ENCODE measurements around the gene PRSS57.
"Not testable (repeated sequence)": the region's sequence is repeated elsewhere in the genome, so short reads cannot be mapped to it uniquely, and the experiment has no call there.

Gene PRSS57

DNA sequence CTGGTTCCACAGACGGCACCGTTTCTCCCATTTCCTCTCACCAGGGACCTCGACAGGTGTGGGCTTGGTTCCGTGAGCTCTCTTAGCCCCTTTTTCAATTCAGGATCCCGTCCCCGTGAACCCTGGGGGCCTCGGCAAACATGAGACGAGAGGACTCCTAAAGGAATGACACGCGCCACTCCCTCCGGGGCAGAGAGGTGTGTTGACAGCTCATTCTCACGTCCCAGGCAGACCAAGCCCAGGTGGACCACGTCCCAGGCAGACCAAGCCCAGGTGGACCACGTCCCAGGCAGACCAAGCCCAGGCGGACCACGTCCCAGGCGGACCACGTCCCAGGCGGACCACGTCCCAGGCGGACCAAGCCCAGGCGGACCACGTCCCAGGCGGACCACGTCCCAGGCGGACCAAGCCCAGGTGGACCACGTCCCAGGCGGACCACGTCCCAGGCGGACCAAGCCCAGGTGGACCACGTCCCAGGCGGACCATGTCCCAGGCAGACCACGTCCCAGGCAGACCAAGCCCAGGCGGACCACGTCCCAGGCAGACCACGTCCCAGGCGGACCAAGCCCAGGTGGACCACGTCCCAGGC, 28.2 kb downstream of the PRSS57 start:
- DNase-seq: not testable (repeated sequence)

DNA sequence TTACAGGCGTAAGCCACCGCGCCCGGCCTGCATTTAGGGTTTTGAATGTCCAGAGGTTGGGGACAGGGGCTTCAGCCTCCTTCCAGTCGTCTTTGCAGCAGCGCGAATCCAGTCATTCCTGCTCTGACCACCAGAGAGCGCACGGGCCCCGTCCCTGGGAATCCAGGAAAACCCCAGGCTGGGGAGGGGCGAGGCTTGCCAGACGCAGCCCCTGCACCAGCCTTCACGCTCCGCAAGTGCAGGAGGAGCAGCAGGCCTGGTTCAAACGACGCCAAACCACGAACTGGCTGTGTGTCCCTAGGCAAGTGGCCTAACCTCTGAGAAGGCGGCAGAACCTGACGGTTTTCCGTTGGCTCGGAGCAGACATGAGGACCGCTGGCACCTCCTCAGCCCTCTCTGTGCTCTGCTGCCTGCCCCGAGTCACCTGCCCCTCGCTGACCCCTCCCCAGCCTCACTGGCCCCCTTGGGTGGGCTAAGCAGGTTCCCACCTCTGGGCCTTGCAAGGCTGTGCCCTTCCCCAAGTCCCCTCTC, 30.3 kb downstream of the PRSS57 start:
- DNase-seq: peak; percentile 52 to 83 (median 76)

DNA sequence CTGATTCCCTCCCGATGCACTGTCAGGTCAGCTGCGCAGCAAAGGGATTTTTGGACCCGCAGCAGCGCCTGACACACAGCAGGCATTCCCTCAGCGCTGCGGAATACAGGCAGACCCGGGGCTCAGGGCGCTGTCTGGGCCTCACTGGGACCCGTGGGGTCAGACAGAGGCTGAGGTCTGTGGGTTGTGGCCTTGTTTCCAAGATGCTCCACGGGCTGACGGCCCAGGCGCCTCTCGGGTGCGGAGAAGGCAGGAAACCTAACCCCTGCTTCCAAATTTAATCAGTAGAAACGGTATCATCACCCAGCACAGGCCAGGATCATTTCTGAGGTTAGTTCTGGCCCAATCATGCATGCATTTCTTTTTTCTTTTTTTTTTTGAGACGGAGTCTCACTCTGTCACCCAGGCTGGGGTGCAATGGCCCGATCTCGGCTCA, 31.6 kb downstream of the PRSS57 start:
- no peak for DNase-seq

DNA sequence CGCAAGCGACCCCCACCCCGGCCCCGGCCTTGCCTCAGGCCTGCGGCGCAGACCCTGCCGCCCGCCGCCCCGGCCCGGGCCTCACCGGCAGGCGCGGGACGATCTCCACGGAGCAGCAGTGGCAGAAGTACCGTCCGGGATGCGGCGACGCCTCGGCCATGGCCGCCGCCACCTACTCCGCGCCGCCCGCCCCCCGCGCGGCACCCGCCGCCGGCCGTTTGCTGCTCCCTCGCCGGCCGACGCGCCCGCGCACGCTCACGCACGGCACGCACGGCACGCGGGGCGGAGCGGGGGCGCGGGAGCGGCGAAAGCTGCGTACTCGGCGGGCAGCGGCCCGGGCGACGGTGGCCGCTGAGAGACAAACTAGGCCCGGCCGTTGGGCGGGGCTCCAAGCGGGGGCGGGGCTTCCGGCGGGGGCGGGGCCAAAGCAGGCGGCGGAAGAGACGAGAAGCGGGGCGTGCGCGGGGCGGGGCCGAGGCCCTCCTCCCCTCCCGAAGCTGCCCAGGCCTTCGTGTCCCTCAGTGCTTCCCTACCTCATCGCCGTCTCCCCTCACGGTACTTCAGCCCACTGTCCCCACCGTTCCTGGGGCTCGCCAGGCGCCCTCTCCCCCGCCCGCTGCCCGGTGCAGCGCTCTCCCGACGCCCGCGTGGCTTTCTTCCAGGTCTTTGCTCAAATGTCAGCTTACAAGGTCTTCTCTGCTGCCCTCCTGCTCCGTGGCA, 32.1 kb downstream of the PRSS57 start, which contains the start of gene RNF126:
RNF126 (minus strand) TSS at position 253 of the 720 bp plus-strand sequence; CDS start at position 160, 93 bp downstream.
- peak; percentile 81 to 96 (median 91) for DNase-seq

DNA sequence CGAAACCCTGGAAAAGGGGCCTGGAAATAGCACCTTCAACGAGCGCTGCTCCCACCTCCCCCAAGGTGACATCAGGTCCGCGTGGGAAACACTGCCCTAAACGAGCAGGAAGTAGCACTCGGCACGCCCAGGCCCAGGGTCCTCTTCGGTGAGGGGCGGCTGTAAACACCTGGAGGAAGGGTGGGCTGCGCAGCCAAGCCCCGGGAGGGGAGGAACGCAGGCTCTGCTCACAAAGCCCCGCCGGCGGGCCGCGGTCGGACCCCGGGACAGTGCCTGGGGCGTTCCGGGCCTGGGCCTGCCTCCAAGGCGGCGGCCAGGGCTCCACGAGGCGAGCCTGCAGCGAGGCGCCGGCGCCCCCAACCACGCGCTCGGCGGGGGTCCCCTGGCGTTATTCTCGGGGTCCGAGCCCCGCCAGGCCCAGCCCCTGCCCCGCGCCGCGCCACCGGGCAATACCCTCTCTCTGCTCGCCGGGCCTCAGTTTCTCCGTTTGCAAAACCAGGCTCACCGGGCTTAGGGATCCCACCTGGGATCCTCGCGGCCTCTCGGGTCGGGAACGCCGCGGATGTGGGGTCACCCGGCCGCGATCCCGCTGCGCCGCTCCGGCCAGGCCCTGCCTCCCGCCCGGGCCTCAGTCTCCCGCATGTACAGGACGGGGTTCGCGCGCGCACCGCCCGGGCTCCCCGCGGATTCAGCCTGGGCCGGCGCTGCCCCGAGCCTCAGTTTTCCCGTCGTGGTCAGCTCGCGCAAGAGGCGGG, 32.9 kb downstream of the PRSS57 start:
- DNase-seq: peak; percentile 46 to 71 (median 60)

DNA sequence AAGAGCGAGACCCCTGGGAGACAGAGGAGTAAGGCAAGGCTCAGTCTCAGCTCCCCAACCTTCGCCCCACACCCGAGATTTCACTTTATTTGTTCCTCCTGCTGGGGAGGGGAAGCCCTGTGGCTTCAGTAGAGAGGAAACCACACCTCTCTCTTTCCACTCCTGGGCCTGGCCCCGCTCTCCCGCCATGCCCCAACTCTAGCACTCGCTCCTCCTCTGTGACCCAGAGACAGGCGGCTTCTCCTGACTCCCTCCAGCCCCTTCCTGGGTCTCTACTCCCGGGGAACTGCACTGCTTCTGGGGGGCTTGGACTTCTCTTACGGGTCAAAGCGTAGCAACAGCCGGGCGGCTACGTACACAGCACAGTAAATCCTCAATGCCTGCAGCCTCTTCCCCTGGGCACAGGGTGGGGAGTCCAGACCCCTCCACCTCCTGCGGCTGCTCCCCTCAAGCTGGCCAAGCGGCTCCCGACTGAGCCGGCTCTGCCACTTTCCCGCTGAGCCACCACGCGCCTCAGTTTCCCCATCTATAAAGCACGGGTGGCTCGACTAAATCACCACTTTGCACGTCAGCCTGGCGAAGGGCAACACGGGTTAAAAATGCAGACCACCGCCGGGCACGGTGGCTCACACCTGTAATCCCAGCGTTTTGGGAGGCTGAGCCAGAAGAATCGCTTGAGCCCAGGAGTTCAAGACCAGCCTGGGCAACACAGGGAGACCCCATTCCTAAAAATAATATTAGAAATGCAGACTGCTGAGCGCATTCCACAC, 33.6 kb downstream of the PRSS57 start:
- peak; percentile 47 to 72 (median 58) for DNase-seq

DNA sequence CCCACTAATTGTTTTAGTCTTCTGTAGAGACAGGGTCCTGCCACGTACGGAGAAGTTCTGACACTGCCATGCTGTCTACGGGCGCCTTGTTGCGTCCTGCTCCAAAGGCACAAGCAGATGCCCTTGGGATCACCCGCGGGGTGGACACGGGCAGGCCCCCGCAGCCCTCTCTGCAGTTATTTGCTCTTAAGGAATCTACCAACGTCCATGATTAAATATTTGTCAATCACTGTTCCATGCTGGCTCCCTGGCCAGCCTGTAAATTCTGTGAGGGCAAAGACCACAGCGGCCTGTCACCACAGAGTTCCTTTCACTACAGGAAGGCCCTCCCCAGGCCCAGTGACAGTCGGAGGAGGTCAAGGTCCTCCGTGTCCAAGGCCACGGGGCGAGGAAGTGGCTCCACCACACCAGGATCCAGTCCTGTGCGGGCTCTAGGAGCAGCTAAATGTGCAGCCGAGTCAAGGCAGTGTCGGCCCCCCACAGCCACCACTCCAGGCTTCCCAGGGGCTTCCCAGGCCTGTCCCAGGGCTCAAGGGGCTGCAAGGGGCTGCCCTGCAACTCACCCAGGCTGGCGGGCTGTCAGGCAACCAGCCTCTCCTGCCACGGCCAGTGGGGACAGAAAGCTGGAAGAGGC, 34.3 kb downstream of the PRSS57 start:
- no peak for DNase-seq

DNA sequence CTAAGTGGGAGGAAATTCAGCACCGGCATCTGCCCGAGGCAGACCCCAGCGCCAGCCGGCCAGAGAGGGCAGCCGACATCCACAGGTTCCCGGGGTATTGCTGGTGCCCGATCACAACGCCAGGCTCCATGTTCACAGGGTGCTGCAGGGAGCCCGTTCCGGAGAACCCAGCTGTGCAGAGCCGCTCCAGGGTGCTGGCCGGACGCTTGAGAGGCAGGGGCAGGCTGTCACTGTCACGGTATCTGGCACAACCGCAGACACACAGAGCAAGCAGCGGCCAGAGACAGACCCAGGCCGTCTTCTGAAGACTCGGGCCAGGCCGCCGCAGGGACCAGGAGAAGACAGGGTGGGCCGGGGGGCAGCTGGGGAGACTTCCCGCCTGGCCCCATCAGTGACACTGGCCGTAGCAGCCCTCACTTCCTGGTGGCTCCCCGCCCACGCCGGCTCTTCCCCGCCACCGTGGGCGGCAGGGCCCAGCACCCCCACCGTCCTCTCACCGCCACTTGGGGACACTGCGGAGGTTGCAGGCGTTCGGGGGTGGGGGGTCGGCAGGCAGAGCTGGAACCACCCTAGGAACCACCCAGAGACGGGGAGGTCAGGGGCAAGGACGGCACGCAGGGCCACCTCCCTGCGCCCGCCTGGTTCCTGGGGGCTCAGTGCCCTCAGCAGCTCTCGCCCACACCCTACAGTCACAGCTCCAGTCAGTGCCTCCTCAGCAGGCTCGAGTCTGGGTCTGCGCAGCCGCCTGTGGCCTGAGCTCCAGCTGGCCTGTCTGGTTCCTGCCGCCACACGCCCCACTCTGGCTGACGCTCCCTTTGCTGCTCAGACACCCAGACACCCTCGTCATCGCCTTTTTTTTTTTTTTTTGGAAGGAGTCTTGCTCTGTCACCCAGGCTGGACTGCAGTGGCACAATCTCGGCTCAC, 36.1 kb downstream of the PRSS57 start:
- DNase-seq: no peak

DNA sequence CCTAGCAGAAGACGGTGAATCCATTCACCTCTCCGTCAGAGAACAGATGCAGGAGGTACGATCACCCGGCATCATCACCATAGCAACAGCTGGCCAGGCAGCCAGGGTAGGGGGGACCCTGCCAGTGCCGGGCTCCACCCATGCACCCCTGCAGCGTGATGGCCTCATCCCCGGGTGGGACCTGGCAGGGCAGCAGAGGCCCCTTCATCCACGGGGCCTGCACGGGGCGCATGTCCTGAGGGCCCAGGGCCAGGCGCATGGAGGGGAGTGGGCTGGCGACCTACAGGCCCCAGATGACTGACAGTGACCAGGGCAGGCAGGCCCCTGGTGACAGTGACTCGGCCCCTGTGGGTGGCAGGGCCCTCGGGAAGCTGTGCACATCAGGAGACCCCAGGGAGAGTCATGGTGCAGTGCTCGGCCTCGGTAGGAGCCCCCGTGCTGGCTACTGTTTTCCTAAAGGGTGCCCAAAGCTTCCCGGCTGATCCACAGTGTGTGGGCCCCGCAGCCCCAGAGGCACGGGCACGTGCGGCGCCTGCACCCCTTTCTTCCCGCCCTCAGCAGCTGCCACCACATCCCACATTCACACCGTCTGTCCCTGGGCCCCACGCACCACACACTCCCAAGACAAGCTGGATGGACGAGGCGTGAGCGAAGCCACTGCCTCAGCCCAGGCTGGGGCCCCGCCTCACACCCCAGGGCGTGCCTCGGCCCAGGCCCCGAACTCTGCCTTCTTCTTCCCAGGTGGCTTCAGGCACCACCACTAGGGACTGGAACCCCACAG, 37.0 kb downstream of the PRSS57 start:
- DNase-seq: no peak

DNA sequence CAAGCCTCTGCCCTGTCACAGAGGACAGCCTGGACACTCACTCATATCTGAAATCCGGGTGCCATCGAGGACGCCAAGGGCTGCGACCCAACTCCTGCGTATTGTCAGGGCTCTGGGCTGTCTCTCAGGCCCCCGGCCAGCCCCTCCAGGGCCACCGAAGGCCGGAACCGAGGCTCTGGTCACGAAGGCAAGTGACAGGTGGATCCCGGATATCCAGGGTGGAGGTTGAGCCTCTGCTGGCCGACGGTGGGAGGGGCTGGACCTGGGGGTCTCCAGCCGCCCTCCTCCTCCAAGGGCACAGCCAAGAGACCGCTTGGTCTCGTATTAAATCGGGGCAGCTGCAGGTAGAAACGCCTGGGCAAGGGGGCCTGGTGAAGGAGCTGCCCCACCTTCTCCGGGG, 37.6 kb downstream of the PRSS57 start:
- DNase-seq: no peak

DNA sequence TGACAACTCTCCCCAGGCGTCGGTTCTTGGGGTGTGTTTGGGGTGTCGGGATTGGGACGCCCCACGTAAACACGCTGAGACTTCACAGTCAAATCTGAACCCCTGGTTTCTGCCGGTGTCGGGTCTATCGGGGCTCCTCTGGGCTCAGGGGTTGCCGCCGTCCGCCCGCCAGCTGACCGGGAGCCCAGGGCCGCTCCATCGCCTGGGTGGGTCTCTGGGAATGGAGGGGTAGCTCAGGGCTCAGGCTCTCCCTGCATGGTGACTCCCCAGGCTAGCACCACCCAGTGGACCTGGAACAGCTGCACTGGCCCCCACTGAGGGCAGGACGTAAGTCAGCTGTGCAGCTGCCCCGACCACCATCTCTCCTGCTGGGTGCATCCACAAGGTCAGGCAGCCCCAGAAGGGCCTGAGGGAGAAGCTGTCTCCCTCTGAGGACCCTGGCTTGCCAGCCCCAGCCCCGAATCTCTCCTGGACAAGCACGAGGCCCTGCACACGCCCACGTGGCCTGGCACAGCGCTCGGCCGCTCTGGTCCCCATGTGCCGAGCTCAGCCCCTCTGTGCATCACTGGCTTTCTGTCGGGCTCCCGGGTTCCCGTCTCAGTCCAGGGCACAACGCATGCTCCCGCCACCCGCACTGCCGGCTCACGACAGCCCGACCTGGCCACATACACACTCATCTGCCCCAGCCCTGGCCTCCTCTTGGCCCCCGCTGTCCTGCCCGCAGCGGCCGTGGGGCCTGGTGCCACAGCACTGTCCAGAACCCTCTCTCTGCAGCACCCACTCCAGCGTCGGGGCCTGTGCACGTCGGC, 38.3 kb downstream of the PRSS57 start:
- no peak for DNase-seq

DNA sequence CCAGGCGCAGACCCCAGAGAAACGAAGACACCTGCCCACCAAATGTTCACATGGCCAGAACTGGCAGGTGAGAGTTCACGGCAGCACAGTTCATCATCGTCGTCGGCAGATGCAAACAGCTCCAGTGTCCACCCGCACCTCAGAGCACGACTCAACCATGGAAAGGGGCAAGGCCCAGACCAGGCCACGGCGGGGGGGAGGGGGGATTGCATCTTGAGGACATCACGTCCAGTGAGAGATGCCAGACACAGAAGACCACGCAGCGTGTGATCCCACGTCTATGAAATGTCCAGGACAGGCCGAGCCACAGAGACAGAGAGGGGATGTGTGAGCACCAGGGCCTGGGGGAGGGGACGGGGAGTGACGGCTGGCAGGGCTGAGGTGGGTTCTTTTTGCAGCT, 39.6 kb downstream of the PRSS57 start:
- DNase-seq: no peak

DNA sequence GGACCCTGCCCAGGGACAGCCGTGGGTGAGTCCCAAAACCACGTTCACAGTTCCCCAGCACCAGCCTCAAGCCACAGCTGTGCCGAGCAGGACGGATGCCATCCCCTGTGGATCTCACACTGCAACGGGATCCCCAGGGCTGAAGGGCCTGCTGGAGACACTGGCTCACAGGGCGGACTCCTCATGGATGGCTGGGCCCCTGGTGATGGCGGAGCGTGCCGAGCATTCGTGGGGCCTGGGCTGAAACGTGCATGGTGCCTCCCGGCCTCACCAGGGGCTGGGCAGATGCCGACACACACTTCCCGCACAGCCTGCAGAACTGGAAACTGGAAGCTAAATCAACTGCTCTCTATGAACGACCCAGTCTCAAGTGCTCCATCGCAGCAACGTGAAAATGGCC, 41.8 kb downstream of the PRSS57 start:
- no peak for DNase-seq

DNA sequence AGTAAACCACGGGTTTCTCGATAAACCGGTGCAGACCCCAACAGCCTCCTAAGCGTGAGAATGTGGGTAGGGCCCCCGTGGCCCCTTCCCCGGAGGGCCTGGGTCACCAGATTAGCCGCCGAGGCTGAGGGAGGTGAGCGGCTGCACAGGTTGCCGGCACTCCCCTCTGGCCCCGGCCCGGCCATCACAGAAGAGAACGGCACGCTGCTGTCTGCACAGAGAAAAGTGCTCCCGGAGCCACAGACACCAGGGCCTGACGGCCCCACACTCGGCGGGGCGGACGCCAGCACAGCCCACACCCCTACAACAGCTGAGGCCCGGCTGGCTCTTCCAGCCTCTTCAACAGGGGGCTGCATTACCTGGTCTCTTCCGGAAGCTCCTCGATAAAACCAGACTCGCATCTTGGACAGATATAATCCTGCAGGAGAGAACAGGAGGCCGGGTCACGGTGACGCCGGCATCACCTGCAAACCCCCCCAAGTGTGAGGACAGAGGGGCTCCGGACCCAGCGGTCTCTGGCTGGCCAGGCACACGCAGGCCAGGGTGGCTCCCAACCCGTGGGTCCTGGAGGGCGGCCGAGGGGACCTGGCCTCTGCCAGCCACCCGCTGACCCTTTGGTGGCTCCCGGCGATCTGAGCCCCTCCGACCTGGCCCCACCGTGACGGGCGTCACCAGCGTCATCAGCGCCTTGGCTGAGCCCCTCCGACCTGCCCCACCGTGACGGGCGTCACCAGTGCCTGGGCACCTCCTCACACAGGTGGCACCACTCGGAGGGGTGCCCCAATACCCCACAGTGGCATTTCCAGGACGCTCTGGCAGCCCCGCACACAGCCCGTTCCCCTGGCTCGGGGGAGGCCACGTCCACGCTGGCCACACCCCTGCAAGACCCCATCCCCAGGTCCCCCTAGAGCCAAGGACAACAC, 42.5 kb downstream of the PRSS57 start:
- DNase-seq: no peak

DNA sequence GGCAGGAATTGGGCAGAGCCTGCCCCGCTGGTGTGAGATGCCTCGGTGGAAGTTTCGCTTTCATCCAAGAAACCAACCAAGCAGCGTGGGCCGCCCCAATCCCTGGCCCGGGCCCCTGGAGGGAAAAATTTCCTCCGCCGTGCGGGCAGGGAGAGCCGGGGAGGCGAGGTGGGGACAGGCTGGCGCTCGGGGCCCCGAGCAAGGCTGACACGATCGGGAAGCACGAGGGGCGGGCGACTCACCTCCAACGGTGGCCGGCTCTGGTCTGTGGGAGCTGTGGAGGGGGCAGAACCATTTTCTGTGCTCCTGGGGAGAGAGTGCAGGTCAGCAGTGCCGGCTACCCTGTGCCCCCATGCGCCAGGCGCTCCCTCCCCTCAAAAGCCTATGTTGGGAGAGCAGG, 43.3 kb downstream of the PRSS57 start:
- no peak for DNase-seq

DNA sequence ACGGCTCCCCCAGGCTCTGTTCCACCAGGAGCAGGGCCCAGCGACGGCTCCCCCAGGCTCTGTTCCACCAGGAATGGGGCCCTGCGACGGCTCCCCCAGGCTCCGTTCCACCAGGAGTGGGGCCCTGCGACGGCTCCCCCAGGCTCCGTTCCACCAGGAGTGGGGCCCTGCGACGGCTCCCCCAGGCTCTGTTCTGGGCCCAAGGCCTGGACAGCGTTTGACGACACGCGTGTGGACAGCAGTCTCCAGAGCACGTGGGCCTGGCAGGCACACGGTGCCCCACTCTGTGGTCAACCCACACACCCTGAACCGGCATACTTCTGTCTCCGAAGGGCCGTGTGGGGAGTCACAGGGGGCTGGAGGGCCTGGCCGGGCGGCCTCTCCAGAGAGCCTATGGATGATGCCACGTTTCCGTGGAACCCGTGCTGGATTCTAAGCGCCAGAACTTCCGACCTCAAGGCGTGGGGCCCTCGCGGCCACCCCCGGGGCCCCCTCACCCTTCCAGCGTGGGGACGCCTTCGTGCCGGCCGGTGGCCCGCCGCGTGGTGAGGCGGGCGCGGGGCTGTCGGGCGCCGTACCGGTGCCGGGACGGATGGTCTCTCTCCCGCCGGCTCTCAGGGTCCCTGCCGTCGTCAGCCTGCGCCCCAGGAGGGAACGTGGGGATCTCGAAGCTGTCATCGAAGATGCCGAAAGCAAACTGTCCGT, 44.0 kb downstream of the PRSS57 start:
- no peak for DNase-seq

DNA sequence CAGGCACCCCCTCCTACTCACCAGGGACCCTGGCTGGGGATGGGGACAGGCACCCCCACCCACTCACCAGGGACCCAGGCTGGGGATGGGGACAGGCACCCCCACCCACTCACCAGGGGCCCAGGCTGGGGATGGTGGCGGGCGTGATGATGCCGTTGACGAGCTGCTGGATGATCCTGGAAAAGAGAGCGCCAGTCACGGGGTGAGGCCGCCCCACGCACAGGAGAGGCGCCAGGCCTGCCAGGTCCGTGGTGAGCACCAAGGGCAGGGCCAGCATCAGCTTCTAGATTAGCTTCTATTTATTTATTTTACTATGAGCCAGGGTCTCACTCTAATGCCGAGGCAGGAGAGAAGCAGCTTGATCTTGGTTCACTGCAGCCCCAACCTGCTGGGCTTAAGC, 45.1 kb downstream of the PRSS57 start:
- DNase-seq: no peak
